Stimulated activated CD8-positive, alpha-beta memory T cell treated with anti-CD3 and anti-CD28 coated beads, Interleukin-2, amount 100 ng/mL, for 1 hour (primary cell): ENCODE data around the gene OMP.

Source experiments
- DNase-seq, 2 donors: peaks; one replicate each; pipeline ENCODE4 v3.0.0-alpha.2; 2020; ENCODE audit warnings: low read depth in 2 of 2

Gene OMP

DNA sequence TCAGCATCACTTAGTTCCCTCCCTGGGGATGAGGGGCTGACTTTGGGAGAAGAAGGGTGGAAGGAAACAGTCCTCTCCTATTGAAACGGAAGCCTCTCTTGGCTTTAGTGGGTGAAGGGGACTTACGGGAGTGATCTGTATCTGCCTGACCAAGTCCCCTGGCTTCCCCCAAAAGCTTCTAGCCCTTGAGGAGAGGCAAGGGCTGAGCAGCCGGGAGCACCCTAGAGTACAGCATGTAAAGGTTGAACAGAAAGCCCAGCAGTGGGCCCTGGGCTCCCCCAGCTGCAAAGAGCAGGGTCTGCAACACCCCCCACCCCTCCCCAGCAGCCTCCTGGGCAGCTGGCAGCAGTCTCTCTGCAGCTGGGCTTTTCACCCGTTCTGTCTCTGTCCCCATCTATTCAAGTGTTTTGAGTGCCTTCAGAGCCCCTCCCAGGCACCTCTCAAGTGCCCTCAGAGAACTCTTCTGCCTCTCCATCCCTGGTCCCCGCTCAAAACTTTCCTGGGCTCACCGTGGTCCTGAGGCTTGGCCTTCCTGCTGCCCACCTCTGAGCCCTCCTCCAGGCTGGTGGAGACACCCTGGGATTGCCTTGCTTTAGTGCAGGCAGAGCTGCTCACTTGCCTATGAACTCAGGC lies 33.2 kb upstream of the OMP start:
- no peak for DNase-seq

DNA sequence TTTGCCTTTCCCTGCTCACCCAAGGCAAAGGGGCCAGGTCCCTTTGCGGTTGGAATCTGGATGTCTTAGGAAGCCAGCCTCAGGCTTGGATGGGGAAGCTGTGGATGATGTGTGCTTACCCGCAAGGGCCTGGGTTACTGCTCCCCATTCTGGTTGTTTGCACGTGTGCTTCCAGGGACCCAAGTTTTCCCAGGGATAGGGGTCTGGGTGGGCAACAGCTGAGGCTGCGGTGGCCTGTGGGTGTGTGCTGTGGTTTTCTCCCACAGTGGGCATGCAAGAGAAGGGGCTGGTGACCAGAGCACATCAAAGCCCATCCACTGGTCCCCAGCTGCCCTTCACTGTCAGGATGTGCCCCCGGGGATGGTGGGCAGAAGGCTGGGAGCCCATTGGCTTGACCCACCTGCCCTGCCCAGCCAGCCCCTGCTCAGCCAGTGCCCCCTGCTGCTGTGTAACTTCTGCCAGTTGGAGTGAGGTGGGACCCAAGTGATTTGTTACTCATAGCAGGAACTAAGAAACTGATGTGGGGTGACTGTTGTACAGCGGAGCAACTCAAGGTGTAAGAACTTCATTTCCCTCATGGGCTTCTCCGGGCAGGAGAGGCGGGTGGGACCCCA lies 32.6 kb upstream of the OMP start:
- no peak for DNase-seq

DNA sequence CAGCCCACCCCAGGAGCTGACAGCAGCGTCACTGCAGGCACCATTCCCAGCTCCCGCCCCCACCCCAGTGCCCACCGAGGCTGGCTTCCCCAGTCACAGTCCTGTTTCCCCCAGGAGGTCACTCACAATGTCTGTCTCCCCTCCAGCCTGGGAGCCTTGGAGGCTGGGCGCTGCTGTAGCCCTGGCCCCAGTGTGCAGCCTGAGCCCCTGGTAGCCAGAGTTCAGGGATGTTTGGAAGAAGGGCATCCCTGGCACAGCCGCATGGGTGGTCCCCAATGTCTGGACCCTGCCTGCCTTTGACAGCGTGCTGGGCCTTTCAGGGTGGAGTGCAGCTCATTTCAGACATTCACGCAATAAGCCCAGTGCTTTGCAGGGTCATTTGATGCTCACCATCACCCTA lies 31.6 kb upstream of the OMP start:
- no peak for DNase-seq

DNA sequence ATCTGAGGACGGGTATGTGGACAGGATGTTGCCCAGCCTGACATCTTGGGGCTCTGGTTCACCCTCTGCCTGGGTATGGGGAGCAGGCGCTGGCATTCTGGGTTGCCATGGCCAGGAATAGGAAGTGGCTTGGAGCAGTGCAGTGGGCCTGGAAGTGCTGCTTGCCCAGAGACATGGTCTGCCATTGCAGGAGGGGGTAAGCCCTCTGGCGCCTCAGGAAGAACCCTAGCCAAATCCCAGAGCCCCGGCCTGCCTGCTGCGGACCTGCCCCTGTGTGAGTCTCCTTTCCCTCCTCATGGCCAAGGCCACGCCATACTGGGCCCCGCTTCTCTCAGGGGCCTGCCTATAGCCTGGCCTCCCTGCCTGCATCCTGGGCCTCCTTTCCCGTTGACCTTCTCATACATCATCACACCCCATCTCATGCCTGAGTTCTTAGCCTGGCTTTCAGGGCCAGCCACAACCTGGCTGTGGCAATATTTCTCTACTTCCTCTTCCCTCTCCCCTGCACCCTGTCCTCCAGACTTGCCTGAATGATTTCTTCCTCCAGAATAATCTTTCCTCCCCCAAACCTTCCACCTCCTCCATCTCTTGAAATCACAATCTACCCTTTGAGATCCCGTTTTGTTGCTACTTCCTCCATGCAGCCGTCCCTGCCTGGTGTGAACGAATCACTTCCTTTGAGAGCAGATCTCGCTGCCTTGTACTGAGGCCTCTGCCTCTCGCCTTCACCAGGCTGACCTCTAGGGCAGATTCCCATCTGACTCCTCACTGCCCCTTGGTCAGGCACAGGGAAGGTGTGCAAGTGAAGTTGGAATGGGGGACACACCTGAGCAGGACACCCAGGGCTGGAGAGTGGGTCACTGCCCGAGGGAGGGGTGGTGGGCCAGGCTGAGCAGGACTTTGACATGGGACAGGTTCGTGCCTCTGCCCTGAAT lies 30.7 kb upstream of the OMP start:
- no peak for DNase-seq

DNA sequence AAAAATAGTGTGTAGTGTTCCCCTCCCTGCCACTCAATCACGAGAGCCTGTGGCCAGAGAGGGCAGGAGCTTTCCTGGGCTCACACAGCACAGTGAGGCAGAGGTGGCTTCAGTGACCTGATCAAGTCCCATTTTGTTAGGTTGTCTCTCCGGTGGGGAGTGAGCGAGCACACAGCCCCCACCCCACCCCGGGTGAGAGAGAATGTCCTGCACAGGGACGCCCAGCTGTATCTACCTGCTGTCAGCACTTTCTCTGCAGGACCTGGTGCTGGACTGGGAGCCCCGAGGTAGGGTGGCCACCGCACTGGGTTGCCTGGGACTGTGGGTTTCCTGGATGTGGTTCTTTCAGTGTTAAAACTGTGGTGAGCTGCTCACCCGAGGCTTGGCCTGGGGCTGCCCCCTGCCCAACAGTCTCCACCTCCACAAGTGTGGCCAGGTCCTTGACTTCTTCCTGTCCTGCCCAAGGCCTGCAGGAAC lies 29.8 kb upstream of the OMP start:
- no peak for DNase-seq

DNA sequence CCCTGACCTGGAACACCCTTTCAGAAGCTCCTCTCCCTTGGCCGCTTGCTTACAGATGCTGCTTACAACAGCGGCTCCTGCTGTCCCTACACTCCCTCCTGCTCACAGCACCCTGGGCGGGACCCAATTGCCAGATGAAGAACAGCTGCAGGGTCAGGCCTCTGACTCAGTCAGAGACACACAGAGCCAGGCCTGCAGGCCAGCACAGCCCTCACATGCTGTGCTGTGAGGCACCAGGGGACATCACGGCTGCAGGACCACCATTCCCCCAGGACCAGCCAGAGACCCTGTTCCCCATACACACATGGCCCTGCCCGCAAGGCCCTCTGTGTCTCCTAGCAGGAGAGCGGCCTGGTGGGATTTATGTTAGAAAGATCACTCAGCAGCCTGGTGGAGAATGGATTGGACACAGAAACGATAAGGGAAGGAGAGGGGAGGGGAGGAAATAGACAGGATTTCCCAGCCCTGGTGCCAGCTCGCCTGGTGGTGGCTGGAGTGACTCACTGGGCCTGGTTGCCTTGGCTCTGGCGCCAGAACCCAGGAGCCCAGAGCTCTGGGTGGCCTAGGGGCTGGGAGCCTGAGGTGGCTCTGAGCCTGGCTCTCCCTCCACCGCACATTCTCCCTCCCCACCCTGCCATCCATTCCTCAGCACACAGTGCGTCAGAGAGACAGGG lies 29.2 kb upstream of the OMP start:
- no peak for DNase-seq

DNA sequence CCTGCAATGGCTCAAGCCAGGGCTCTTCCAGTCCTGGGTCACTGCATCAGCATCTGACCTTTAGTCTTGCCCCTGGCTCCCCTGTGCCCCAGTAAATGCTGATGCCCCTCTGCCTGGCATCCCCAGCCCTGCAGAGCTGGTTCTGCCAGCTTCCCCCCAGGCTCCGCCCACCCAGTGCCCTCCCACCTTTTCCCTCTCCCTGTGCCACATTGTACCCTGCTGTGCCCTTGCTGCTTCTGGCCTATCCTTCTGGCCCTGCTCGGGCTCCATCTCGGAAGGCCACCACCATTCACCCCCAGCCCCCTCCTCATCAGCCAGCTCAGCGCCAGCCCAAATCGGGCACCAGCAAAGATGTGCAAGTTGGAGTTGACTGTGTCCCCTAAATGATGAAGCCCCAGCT lies 28.4 kb upstream of the OMP start:
- DNase-seq, result no peak

DNA sequence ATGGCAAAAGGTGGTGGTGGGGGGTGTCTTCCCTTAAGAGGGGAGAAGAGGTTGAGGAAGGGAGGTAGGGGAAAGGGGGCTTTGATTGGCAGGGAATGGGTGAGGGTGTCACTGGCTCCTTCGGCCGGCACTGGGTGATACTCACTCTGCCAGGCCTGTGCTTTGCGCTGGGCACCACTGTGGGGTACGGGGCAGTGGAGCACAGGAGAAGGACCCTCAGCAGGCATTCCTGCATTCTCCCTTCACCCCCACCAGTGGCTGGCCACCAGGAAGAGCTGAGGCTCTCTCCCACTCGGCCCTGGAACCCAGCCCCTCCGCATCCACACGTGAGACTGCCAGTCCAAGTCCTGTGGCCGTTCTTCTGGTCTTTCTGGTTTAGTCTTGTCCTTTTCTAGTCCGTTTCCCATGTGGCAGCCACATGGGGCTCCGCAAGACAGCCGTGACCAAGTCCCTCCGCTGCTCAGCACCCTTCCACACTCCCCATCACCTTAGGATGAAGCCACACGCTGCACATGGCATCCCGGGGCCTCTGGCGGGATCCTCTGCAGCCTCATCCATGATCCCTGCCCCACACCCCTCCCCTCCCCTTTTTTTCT lies 27.9 kb upstream of the OMP start:
- DNase-seq, result no peak

DNA sequence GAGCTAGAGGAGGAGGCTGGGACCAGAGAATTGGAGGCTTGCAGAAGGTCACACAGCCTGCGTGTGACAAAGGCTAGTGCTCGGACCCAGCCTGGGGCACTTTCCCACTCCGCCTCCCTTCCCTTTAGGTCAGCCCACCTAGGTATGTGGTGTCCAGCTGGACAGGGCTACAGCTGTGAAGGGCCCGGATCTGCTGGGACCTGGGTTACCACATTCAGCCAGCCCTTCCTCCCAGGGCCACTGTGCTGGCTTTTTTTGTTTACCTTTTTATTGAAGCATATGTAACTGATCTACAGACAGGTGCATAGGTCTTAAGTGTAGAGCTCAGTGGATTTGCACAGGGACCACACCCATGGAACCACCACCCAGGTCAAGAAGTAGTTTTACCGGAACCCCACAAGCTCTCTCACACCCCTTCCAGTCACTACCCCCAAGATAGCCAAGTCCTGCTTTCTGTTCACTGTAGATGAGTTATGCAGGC lies 27.2 kb upstream of the OMP start:
- no peak for DNase-seq

DNA sequence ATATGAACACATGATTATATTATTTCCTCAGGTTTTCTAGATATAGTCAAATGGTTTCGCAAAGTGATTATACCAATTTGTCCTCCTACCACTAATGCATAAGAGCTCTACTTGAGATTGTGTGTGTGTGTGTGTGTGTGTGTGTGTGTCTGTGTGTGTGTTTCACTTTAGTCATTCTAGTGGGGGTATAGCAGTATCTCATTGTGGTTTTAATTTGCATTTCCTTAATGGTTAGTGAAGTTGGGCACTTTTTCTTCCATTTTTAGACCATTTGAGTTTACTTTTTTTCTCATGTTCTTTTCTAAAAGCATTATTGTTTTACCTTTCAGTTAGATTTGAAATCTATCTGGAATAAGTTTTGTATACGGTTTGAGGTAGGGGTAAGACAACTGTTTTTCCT lies 23.0 kb upstream of the OMP start:
- DNase-seq, result no peak

DNA sequence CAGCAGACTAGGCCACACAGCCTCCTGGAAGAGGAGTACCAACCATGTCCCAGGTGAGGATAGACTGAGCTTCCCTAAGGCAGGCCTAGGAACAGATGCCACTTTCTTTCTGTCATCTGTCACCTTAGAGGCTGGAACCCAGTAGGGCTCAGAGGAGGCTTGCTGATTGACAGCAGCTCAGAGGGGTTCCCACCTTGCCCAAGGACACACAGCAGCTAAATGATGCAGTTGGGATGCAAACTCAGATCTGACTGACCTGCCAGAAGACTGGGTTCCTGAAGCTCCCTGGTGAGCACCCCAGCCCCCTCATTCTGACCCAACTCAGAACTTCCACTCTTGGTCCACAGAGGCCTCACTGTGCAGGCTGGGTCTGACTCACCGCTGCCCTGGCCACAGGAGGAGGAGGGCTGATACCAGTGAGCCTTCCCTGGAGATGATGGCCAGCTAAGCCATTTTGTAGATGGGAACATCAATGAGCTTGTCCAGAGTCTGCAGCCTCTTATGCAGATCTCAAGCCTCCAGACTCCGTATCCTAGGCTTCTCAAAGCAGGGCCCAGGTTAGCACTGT lies 21.9 kb upstream of the OMP start:
- no peak for DNase-seq

DNA sequence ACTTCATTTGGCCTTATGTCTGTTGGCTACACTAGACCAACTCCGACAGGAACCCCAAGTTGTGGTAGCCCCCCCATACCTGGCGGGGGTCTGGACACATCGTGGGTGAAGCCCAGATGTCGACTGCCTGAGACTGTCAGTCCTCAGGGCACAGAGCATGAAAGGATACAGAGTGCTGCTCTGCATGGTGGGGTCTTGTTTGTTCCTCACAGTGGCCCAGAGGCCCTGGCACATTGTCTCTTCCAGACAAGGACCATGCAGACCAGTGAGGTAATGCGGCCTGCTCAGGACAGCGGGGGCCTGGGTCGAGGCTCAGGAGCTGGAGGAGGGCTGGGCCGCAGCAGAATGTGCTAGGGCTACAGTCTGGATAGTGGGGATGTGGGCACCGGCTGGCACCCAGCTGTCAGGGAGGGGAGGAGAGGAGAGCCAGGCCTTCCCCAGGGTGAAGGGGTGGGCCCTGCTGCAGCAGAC lies 21.2 kb upstream of the OMP start:
- DNase-seq, result no peak

DNA sequence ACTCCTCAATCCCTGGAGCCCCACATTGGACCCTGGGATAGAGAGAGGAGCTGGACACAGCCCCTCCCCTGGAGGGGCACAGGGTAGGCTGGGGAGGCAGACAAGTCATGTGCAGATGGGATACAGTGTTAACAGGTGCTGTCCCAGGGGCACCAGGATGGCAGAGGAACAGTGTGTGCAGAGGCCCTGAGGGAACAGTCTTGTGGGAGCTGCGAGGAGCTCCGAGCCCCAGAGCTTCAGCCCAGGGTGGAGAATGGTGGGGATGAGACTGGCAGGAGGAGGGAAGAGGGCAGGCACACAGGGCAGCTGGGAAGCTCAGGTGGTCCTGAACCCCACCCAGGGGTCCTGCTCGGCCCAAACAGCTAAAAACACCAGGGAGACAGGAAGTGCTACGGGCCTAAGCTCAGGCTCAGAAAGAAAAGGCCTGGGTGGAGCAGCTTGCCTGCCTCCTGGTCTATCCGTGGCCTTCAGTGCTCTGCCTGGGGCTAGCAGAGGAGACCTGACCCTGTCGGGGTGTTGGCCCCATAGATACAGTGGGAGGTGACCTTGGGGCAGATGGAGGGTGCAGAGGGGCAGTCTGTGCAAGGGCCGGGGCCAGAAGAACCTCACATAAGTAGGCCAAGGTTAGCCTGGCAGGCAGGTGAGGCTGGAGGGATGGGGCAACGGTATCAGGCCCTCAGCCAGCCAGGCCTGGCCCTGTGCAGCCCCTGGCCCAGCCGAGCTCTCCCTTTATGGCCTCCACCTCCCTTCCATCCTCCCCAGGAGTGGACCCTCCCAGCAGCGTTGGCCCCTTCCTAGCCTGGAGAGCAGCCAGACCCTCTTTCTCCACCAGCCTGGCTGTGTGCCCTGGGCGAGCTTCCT lies 20.4 kb upstream of the OMP start:
- DNase-seq, result no peak

DNA sequence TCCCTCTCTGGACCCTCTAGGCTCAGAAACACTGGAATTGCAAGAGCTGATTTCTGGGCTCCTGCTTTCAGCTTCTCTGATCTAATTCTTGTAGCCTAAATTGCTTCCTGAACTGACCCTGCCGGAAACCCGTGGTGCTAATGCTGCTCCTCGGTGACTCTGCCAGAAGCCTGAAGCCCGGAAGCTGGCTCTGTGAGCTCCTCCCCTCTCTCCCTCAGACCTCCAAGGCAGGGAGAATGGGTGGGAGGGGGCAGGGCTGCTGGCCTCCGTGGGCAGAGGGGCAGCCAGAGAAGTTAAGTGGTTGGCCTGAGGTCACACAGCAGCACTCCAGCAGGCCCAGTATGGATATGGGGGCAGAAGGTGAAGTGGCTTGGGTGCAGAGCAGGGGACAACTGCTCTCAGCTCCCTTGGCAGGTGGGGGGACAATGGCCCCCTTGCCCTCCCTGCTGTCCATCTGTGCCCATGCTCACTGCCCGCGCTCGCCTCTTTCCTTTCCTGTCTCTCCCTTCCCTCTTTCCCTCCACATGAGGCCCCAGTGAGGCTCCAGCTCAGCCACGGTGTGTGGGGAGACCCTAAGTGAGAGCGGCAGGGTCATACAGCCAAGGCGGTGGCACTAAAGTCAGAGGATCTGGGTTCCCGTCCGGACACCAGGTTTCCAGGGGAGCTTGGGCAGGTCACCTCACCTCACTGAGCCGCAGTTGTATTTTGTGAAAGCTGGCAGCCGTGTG lies 19.6 kb upstream of the OMP start:
- DNase-seq, result no peak

DNA sequence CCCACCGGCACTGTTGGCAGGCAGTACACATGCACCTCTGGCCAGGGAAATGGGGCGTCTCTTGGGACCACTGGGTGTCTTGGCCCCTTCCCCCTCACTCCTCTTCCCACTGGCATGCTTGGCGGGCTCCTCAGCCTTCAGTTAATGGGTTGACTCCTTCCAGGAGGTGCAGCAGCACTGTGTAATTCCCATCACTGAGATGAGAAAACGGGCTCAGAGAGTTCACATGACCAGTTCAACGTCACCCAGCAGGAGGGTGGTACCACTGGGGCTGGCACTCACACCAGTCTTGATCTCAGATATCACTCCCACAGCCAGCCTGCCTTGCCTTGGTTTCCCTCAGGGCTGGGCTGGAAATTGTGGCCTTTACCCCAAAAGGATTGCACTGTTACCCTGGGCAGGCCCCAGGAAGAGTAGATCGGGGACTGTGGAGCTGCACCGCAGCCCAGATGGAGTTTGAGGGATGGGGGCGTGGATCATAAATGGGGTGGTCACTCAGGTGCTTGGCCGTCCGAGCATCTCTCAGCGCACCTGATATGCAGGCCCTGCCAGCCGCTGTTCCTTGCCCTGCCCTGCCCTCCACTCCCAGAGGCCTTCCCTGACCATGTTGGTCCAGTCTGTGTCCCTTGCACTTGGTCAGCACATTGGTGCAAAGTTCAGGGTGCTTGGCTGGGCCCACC lies 18.9 kb upstream of the OMP start:
- DNase-seq, result no peak

DNA sequence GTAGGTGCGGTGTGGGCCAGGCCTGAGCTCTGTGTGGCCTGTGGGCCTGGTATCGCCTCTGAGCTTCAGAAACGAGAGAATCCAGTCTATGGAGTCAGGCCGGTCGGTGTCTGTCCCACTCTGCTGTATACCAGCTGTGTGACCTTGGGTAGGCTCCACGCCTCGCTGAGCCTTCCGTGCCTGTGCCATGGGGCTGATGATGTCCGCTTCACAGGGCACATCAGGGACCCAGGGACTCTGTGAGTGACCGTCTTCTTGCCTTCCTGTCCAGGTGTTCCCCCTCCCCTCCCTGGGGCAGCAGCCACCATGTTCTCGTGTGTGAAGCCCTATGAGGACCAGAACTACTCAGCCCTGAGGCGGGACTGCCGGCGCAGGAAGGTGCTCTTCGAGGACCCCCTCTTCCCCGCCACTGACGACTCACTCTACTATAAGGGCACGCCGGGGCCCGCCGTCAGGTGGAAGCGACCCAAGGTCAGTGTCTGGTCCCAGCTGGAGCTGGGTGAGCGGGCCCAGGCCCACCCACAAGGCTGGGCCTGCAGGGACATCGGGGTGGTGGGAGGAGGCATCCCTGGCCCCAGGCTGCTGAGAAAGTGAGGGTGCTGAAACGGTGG lies 18.0 kb upstream of the OMP start:
- no peak for DNase-seq

DNA sequence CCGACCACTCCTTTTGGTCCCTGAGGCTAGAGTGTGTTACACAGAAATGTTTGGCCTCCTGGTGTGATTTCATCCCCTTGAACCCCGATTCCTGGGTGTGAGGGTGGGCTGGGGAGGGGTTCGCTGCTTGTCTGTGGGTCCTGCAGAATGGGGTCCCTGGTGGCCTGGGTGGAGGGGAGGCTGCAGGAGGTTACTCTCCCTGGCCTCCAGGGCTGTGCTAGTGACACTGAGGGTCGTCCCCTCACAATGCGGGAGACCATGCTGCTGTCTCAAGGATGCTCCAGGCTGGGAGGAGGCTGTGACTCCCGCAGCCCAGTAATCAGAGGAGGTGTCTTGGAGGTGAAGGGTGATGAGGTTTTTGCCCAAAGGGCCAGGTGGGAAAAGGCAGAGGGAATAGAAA lies 17.0 kb upstream of the OMP start:
- DNase-seq, result no peak
